GM10266 (cell line): Measurements from ENCODE around the gene CDCA5.

ENCODE experiments used
- DNase-seq: peaks from one replicate; pipeline ENCODE4 v3.0.0; 2012; ENCODE audit errors: extremely low spot score
- TF ChIP-seq, protein P1 (sequence below): IDR thresholded peaks from 2 replicates; pipeline ENCODE4 v1.5.1; 2012; ENCODE audit warnings: mild to moderate bottlenecking, low read depth; ENCODE audit not compliant: control insufficient read depth, insufficient read depth; ENCODE audit errors: missing control alignments

The CDCA5 gene

DNA sequence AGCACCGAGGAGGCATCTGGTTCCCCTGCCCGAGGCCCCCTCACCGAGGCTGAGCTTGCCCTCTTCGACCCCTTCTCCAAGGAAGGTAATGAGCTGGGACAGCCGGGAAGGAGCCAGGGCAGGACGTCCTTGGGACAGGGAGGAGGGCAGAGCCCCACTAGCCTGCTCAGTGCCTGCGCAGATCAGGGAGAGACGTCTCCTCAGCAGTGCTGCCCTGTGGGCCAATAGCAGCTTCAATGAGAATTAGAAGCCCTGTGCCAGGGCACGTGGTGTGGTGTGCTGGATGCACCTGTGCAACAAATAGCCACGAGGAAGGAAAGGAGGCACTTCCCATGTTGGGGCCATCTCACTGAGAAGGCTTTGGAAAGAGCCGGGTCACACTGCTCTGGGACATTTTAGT lies 48.3 kb downstream of the CDCA5 start:
- TF ChIP-seq, protein P1, sequence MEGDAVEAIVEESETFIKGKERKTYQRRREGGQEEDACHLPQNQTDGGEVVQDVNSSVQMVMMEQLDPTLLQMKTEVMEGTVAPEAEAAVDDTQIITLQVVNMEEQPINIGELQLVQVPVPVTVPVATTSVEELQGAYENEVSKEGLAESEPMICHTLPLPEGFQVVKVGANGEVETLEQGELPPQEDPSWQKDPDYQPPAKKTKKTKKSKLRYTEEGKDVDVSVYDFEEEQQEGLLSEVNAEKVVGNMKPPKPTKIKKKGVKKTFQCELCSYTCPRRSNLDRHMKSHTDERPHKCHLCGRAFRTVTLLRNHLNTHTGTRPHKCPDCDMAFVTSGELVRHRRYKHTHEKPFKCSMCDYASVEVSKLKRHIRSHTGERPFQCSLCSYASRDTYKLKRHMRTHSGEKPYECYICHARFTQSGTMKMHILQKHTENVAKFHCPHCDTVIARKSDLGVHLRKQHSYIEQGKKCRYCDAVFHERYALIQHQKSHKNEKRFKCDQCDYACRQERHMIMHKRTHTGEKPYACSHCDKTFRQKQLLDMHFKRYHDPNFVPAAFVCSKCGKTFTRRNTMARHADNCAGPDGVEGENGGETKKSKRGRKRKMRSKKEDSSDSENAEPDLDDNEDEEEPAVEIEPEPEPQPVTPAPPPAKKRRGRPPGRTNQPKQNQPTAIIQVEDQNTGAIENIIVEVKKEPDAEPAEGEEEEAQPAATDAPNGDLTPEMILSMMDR: no peak
- DNase-seq: no peak

DNA sequence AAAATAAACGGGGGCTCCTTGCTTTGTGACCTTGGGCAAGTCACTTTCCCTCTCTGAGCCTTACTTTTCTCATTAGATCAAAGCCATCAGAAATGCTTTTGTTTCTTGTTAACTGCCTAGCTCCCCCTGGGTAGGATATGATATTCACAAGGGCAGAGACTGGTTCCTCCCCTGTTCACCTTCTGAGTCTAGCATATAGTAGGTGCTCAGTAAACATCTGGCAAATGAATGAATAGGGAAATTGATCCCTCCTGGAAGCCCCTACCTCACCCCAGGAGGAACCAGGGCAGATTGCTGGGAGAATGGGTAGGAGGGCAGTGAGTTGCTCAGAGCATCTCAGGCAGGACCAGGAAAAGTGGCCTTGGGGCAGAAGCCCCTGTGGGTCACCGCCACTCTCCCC lies 49.4 kb downstream of the CDCA5 start:
- TF ChIP-seq, protein P1: no peak
- DNase-seq: no peak

- no peak for DNase-seq
- TF ChIP-seq, protein P1: no peak
These were observed 51.6 kb downstream of the CDCA5 start for GRCh38 chr11:65032216-65032615.
